Body of pancreas (tissue), 4 donors: ENCODE data around the gene PLD1. TPM values are rescaled to one million over a fixed set of nuclear protein-coding genes. Genes with fewer than 3 reads are reported as not detected.

Experiments
- ATAC-seq: fragments of 150-250 bp; one replicate; pipeline ENCODE4 v1.9.1; 2016
- DNase-seq, 4 donors: peaks; one replicate each; pipeline ENCODE4 v3.0.0-alpha.2; 2019
- H3K27ac ChIP-seq, 4 donors: fragments of 200-600 bp; sonication (generic); 1 replicate in 3 of 4; 2 replicates in 1 of 4; pipeline versions ENCODE4 v1.5.1 to v1.6.1; 2016 to 2019; ENCODE audit warnings: mild to moderate bottlenecking in 1 of 4, mixed read lengths in 1 of 4, moderate library complexity in 1 of 4
- H3K27me3 ChIP-seq, 2 donors: fragments of 200-600 bp; sonication (generic); one replicate each; pipeline ENCODE4 v1.6.0; 2016; ENCODE audit warnings: mild to moderate bottlenecking in 1 of 2
- H3K36me3 ChIP-seq, 2 donors: fragments of 200-600 bp; sonication (generic); replicated peaks in 1 of 2; 2 replicates each; pipeline ENCODE4 v1.5.1; 2016; ENCODE audit warnings: low read depth in 2 of 2; ENCODE audit not compliant: insufficient read depth in 1 of 2
- H3K4me1 ChIP-seq: fragments of 200-600 bp; sonication (generic); one replicate; pipeline ENCODE4 v1.6.0; 2016
- H3K4me3 ChIP-seq, 2 donors: fragments of 200-600 bp; sonication (generic); 1 replicate in 1 of 2; 2 replicates in 1 of 2; pipeline ENCODE4 v1.5.1; 2016 to 2019
- H3K9me3 ChIP-seq, 3 donors: fragments of 200-600 bp; sonication (generic); 1 replicate in 2 of 3; 2 replicates in 1 of 3; pipeline ENCODE4 v1.5.1; 2016
- POLR2A ChIP-seq, 3 donors: fragments of 450-650 bp; IDR thresholded peaks; one replicate each; pipeline ENCODE4 v1.6.1; 2016; ENCODE audit warnings: antibody characterized with exemption in 3 of 3, mild to moderate bottlenecking in 2 of 3
- WGBS, 2 donors: methylation state at CpG; one replicate each; pipeline ENCODE4 v1.1.5; 2017; 5-methylcytosine and 5-hydroxymethylcytosine counted together
- intact Hi-C: fragments of 100-400 bp; cut with DNase I; formaldehyde crosslinking; loops from one replicate; pipeline ENCODE4 v1.15.1; 2023
- total RNA-seq, 2 donors: library from RNA; depleted of rRNA; stranded (reverse); fragments of >200 nt; gene quantifications; one replicate each; pipeline ENCODE4 v1.1.0, GENCODE V29; 2016
- TF ChIP-seq, protein P1 (sequence below), 7 experiments: fragments of 450-650 bp in 4 of 7; fragments of 200-600 bp in 3 of 7; sonication (generic) in 3 of 7; IDR thresholded peaks; one replicate each; pipeline ENCODE4 v1.5.1; 2016 to 2019; ENCODE audit warnings: antibody characterized with exemption in 7 of 7

Gene PLD1
- total RNA-seq, 2 donors from 2014 or later, result 60.4 to 96.2 TPM

DNA sequence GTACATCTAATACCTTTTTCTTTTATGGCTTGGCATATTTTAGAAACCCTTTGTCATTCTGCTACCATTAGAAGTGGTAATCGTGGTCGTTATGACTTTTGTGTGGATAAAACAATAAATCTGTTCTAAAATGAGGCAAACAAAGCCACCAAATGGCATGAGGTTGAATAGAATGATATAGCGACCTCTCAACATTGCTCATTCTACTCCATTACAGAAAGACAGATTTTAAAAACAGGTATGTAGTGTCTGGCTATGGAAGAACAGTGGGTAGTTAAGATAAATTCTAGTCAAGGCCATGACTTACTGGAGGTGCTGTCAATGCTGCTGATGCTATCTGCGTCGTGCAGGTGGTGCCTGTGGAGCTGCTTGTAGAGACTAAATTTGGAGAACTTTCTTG, 123.2 kb downstream of the PLD1 start:
- no peaks in the 10 kb centered on the region for H3K36me3 ChIP-seq
- WGBS, 2 donors, result 85 to 87% methylated on average over 5 of the region's 5 CpGs
- DNase-seq (no peak), ATAC-seq (no peak)
- no peaks in the 10 kb centered on the region for H3K27me3 ChIP-seq
- no peak overlapping the region for H3K4me3 ChIP-seq
- no peak for TF ChIP-seq POLR2A (IDR thresholded peaks at IDR 0.05)
- no peaks in the 10 kb centered on the region for H3K4me1 ChIP-seq
- intact Hi-C loops, result no loop called here
- H3K27ac ChIP-seq, result no peak overlapping the region
- no peaks in the 10 kb centered on the region for H3K9me3 ChIP-seq

DNA sequence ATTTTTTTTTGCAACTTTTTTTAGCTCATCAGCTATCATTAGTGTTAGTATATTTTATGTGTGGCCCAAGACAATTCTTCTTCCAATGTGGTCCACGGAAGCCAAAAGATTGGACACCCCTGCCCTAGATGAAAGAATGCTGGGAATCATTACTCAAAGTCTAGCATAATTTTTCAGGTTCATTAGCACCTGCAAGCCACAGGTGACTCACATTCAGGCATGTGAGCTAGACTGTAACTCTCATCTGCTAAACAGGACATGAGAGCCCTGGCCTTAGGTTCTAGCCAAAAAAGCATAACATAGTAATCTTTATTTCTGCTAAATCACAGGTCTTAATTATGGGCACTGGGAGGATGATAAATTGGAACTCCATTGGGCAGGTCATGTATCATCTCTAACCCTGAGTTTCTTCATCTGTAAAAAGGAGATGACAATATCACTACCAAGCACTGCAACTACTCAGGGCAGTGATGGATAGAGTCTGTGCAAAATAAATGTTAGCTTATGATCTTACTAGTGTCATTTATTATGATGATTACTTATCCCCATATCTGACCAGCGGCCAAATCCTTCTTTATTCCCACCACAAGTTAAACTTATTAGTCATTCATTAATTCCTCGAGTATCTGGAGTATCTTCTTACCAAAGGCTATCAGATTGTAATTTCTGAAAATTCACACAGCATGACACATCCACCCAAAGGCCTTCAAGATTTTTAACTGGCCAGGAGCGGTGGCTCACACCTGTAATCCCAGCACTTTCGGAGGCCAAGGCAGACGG, 125.0 kb downstream of the PLD1 start:
- Histone ChIP-seq H3K4me1 (peaks cover 15% of the 10 kb centered on the region), H3K27me3 (no peaks in the 10 kb centered on the region), H3K4me3 (no peak overlapping the region), H3K36me3 (no peaks in the 10 kb centered on the region), H3K9me3 (no peaks in the 10 kb centered on the region), H3K27ac (peak overlapping the region in 1 of 4 donors; percentile 36)
- intact Hi-C loops, result no loop called here
- ATAC-seq (no peak), DNase-seq (no peak)
- WGBS, 2 donors, result 58 to 65% methylated on average over 6 of the region's 6 CpGs
- TF ChIP-seq, protein P1, sequence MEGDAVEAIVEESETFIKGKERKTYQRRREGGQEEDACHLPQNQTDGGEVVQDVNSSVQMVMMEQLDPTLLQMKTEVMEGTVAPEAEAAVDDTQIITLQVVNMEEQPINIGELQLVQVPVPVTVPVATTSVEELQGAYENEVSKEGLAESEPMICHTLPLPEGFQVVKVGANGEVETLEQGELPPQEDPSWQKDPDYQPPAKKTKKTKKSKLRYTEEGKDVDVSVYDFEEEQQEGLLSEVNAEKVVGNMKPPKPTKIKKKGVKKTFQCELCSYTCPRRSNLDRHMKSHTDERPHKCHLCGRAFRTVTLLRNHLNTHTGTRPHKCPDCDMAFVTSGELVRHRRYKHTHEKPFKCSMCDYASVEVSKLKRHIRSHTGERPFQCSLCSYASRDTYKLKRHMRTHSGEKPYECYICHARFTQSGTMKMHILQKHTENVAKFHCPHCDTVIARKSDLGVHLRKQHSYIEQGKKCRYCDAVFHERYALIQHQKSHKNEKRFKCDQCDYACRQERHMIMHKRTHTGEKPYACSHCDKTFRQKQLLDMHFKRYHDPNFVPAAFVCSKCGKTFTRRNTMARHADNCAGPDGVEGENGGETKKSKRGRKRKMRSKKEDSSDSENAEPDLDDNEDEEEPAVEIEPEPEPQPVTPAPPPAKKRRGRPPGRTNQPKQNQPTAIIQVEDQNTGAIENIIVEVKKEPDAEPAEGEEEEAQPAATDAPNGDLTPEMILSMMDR (IDR thresholded peaks at IDR 0.05), result no peak
- no peak for TF ChIP-seq POLR2A (IDR thresholded peaks at IDR 0.05)

DNA sequence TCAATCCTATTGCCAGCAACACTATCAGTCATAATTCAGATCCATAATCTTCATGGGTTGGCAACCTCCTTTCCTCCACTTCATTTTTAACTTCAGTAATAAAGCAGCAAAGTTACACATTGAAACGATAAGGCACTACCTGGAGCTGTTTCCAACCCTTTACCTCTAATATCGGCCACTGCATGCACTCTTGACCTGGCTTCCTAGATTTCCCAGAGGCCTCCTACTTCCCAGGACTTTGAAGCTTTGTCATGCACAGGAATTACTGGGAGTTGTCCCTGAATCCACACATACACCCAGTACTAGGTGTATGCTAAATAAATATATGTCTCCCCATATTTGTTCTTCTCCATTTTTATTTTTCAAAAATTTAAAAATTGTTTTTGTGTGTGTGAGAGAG, 126.1 kb downstream of the PLD1 start:
- Histone ChIP-seq H3K4me3 (no peak overlapping the region), H3K4me1 (peaks cover 26% of the 10 kb centered on the region), H3K27ac (peak overlapping the region in 1 of 4 donors; percentile 36), H3K36me3 (no peaks in the 10 kb centered on the region), H3K9me3 (no peaks in the 10 kb centered on the region), H3K27me3 (no peaks in the 10 kb centered on the region)
- 73 to 74% methylated on average over 2 of the region's 2 CpGs for WGBS, 2 donors
- no peak for ATAC-seq
- TF ChIP-seq POLR2A (IDR thresholded peaks at IDR 0.05), result no peak
- TF ChIP-seq, protein P1 (IDR thresholded peaks at IDR 0.05), result no peak
- intact Hi-C loops, result no loop called here
- DNase-seq, result no peak

DNA sequence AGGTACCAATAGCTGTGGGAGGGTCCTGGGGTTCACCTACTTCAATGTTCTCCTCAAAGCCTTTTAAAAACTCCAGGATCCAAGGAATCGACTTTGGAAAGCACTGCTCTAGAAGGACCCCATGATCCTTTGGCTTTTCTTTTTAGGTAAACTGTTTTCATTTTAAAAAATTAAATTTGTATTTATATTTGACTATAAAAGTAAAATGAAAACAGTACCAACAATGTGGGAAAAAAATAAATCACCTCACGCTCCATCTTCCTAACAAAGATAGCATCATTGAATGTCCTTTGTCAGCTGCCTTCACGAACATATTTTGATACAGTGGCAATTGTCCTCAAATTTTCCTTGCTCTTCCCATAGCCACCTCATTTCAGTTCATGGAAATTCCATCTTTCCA, 127.5 kb downstream of the PLD1 start:
- WGBS, 2 donors, result 90 to 91% methylated on average over 3 of the region's 3 CpGs
- H3K4me1 ChIP-seq, result peaks cover 39% of the 10 kb centered on the region
- no peaks in the 10 kb centered on the region for H3K9me3 ChIP-seq
- H3K4me3 ChIP-seq, result no peak overlapping the region
- no peaks in the 10 kb centered on the region for H3K36me3 ChIP-seq
- H3K27me3 ChIP-seq, result no peaks in the 10 kb centered on the region
- no peak for ATAC-seq
- no peak for TF ChIP-seq POLR2A (IDR thresholded peaks at IDR 0.05)
- TF ChIP-seq, protein P1 (IDR thresholded peaks at IDR 0.05), result no peak
- no peak overlapping the region for H3K27ac ChIP-seq
- intact Hi-C loops, result no loop called here
- DNase-seq, result no peak

DNA sequence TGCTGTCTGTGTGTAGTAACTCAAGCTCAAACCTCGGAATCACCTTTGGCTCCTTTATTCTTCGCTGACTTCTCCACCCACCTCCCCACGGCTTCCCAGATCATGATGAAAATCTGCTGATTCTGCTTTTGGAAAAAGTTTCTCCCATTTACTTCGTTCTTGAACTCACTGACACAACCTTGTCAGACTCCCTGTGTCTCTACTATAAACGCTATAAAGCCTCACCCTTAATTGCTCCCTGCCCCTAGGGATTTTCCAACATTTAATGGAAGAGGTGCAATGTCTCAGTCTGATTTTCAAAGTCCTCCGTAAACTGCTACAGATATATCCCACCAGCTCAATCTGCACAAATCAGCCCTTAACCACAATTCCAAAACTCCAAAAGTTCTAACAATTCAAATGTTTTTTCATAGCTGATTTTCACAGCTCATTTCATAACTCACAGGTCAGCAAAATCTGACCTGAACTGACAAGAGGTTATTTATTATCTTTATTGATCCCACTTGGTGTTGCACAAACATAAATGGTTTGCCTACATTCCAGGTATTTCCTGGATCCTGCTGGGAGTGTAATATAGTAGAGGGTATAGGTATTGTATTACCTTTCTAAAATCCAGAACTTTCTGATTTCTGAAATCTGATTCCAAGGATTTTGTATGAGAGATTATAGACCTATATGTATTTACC, 129.4 kb downstream of the PLD1 start:
- H3K27me3 ChIP-seq, result no peaks in the 10 kb centered on the region
- H3K27ac ChIP-seq, result peak overlapping the region in 3 of 4 donors; percentile 26 to 64 (median 50)
- WGBS, 2 donors, result 69 to 75% methylated on average over 6 of the region's 6 CpGs
- TF ChIP-seq, protein P1 (IDR thresholded peaks at IDR 0.05), result no peak
- TF ChIP-seq POLR2A (IDR thresholded peaks at IDR 0.05), result no peak
- no peaks in the 10 kb centered on the region for H3K36me3 ChIP-seq
- intact Hi-C loops, result no loop called here
- H3K9me3 ChIP-seq, result no peaks in the 10 kb centered on the region
- peak; percentile 52 for ATAC-seq
- no peak overlapping the region for H3K4me3 ChIP-seq
- H3K4me1 ChIP-seq, result peaks cover 43% of the 10 kb centered on the region
- DNase-seq, result no peak
